ENCODE data around the gene EPN1. TPM values are rescaled to one million over a fixed set of nuclear protein-coding genes. Genes with fewer than 3 reads are reported as not detected.
A peak's percentile ranks its signal among the peaks of the same experiment; 100 is the strongest.

The EPN1 gene
- total and polyA plus RNA-seq, 2 of the 13 experiments (the other 11 are each of a cell fraction or from before 2014, with no cell fraction given) = 28.9 to 31.7 TPM

GRCh38 chr19:55654868-55655647 is 20.0 kb upstream of the EPN1 start, which contains the start of gene U2AF2 (continued):
- TF ChIP-seq ZBTB14 (CRISPR knock-in tag; IDR thresholded peaks at IDR 0.05) = peak; percentile 89
- no peak for TF ChIP-seq HNF1A (IDR thresholded peaks at IDR 0.05; ENCODE audit: low read depth)
- no peak; the same call in 1 of the 2 replicates for TF ChIP-seq HNF1A (CRISPR knock-in tag; IDR thresholded peaks at IDR 0.05; ENCODE audit: borderline replicate concordance)
- no peak for TF ChIP-seq ZNF782 (CRISPR knock-in tag; IDR thresholded peaks at IDR 0.05; ENCODE audit: borderline replicate concordance)
- TF ChIP-seq IKZF4 (CRISPR knock-in tag; IDR thresholded peaks at IDR 0.05; ENCODE audit: borderline replicate concordance, low read depth, not compliant biosample characterization) = no peak
- no peak for TF ChIP-seq RFX1 (IDR thresholded peaks at IDR 0.05)
- 0 out of 2 replicates have a peak, but pooled peaks have one; percentile 3 for TF ChIP-seq MEF2D (CRISPR knock-in tag; IDR thresholded peaks at IDR 0.05)
- no peak for TF ChIP-seq RERE (CRISPR knock-in tag; IDR thresholded peaks at IDR 0.05; ENCODE audit: low read depth)
- TF ChIP-seq ZNF674 (CRISPR knock-in tag; IDR thresholded peaks at IDR 0.05; ENCODE audit: low read depth) = no peak
- TF ChIP-seq POGK (CRISPR knock-in tag; conservative IDR thresholded peaks at IDR 0.05) = no peak
- TF ChIP-seq ZFP36L1 (CRISPR knock-in tag; IDR thresholded peaks at IDR 0.05) = 0 out of 2 replicates have a peak, but pooled peaks have one; percentile 55
- TF ChIP-seq SP4 (CRISPR knock-in tag; IDR thresholded peaks at IDR 0.05) = peak; percentile 20
- TF ChIP-seq SNRNP70 (IDR thresholded peaks at IDR 0.05; ENCODE audit: low read depth, low read length) = no peak
- 0 out of 2 replicates have a peak, but pooled peaks have one; percentile 46 for TF ChIP-seq SP2 (CRISPR knock-in tag; IDR thresholded peaks at IDR 0.05)
- TF ChIP-seq ZNF678 (CRISPR knock-in tag; IDR thresholded peaks at IDR 0.05) = peak; percentile 85; the same call in 1 of the 2 replicates
- TF ChIP-seq EEA1 (CRISPR knock-in tag; IDR thresholded peaks at IDR 0.05; ENCODE audit: borderline replicate concordance) = peak; percentile 80
